Psoas muscle (tissue), 8 donors: ENCODE measurements around the gene CORO1A. TPM values are rescaled to one million over a fixed set of nuclear protein-coding genes. Genes with fewer than 3 reads are reported as not detected.
"Not testable (repeated sequence)": the region's sequence is repeated elsewhere in the genome, so short reads cannot be mapped to it uniquely, and the experiment has no call there.

ENCODE experiments used
- ATAC-seq, 4 donors: fragments of 200-7000 bp; cut with Tn5 transposase; one replicate each; pipeline ENCODE4 v1.9.1; 2020; ENCODE audit warnings: moderate library complexity in 3 of 4, mild to moderate bottlenecking in 2 of 4
- DNase-seq, 2 donors: peaks; one replicate each; pipeline ENCODE4 v3.0.0-alpha.2; 2020
- H3K27ac ChIP-seq: fragments of 200-600 bp; one replicate; pipeline ENCODE4 v1.8.0; 2022
- H3K27me3 ChIP-seq, 3 donors: fragments of 200-600 bp in 1 of 3; one replicate each; pipeline versions ENCODE4 v1.6.1 to v1.8.0; 2013 to 2022; ENCODE audit warnings: low read length in 2 of 3, mild to moderate bottlenecking in 2 of 3, moderate library complexity in 1 of 3; ENCODE audit not compliant: insufficient read depth in 3 of 3
- H3K36me3 ChIP-seq, 2 donors: fragments of 200-600 bp in 1 of 2; one replicate each; pipeline versions ENCODE4 v1.6.1 to v1.8.0; 2013 to 2022; ENCODE audit warnings: low read depth in 1 of 2, mild to moderate bottlenecking in 1 of 2, moderate library complexity in 1 of 2; ENCODE audit not compliant: insufficient read depth in 1 of 2
- H3K4me1 ChIP-seq: fragments of 200-600 bp; one replicate; pipeline ENCODE4 v1.8.0; 2022
- H3K4me3 ChIP-seq: fragments of 200-600 bp; one replicate; pipeline ENCODE4 v1.8.0; 2022; ENCODE audit warnings: mild to moderate bottlenecking
- H3K9me3 ChIP-seq: fragments of 200-600 bp; one replicate; pipeline ENCODE4 v1.8.0; 2022
- WGBS, 3 donors: extraction: QIAGEN DNeasy Blood & Tissue Kit; methylation state at CpG; one replicate each; pipeline versions ENCODE4 v1.1.6 to v1.1.7; 2013; 5-methylcytosine and 5-hydroxymethylcytosine counted together
- intact Hi-C, 2 donors: fragments of 100-400 bp; cut with DNase I; formaldehyde crosslinking; loops; one replicate each; pipeline versions ENCODE4 v1.11.0 to v1.14.2; 2022
- polyA plus RNA-seq, 3 donors: library from polyadenylated mRNA; stranded (reverse); fragments of 200-250 nt; gene quantifications; one replicate each; pipeline ENCODE4 v1.2.3, GENCODE V29; 2013
- total RNA-seq, 4 donors: library from RNA; stranded (reverse); fragmentation: NEBNext Ultra II Directional in 2 of 4; extraction: Animal tissue kit (Norgen Biotek cat#: 25700) in 2 of 4; gene quantifications; one replicate each; pipeline versions ENCODE4 v1.2.1 to v1.2.4, GENCODE V29; 2021 to 2023
- TF ChIP-seq, protein P1 (sequence below): fragments of 200-600 bp; IDR thresholded peaks from one replicate; pipeline ENCODE4 v1.8.0; 2022; ENCODE audit warnings: antibody characterized with exemption
- donor health status: healthy with polysubstance abuse.
- donor health status: DM: no; HTN: no; CAD: no; lungs with moderate emphysema.
- donor health status: Bipolar disorder and iron deficiency.
- donor health status: healthy.
- donor health status: DM: yes; HTN: yes; CAD: no.
- donor health status: DM: no; HTN: no; CAD: no.
- donor health status: DM: no; HTN: no; CAD: no.
- donor health status: DM: yes; HTN: yes; CAD: no.

CORO1A gene
- total and polyA plus RNA-seq, 7 donors = 2.7 to 6.8 (median 5.9) TPM

DNA sequence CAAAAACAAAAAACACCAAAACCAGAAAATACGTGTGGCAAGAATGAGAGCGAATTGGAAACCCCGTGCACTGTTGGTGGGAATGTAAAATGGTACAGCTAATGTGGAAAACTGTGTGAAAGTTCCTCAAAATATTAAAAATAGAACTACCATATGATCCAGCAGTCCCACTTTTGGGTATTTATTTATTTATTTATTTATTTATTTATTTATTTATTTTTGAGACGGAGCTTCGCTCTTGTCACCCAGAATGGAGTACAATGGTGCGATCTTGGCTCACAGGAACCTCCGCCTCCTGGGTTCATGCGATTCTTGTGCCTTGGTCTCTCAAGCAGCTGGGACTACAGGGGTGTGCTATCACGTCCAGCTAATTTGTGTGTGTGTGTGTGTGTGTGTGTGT, 30.9 kb upstream of the CORO1A start:
- 95% methylated on average over 9 of the region's 9 CpGs for WGBS, 3 donors

DNA sequence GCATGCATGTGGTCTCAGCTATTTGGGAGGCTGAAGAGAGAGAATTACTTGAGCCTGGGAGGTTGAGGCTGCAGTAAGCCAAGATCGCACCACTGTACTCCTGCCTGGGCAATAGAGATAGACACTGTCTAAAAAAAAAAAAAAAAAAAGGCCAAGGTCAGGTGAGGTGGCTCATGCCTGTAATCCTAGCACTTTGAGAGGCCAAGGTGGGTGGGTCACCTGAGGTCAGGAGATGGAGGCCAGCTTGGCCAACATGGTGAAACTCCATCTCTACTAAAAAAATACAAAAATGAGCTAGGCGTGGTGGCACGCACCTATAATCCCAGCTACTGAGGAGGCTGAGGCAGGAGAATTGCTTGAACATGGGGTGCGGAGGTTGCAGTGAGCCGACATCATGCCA, 28.2 kb upstream of the CORO1A start:
- Histone ChIP-seq H3K4me3 (no peak overlapping the region), H3K27me3 (no peaks in the 10 kb centered on the region), H3K4me1 (no peaks in the 10 kb centered on the region), H3K36me3 (no peaks in the 10 kb centered on the region), H3K27ac (no peak overlapping the region), H3K9me3 (peaks cover under 1% of the 10 kb centered on the region)
- DNase-seq (no peak), ATAC-seq (no peak)
- intact Hi-C loops = no loop called here
- WGBS, 3 donors = 91 to 97% (median 96%) methylated on average over 5 of the region's 5 CpGs
- TF ChIP-seq, protein P1, sequence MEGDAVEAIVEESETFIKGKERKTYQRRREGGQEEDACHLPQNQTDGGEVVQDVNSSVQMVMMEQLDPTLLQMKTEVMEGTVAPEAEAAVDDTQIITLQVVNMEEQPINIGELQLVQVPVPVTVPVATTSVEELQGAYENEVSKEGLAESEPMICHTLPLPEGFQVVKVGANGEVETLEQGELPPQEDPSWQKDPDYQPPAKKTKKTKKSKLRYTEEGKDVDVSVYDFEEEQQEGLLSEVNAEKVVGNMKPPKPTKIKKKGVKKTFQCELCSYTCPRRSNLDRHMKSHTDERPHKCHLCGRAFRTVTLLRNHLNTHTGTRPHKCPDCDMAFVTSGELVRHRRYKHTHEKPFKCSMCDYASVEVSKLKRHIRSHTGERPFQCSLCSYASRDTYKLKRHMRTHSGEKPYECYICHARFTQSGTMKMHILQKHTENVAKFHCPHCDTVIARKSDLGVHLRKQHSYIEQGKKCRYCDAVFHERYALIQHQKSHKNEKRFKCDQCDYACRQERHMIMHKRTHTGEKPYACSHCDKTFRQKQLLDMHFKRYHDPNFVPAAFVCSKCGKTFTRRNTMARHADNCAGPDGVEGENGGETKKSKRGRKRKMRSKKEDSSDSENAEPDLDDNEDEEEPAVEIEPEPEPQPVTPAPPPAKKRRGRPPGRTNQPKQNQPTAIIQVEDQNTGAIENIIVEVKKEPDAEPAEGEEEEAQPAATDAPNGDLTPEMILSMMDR = no peak

More for the DNA sequence above, 30.9 kb upstream of the CORO1A start:
- no peaks in the 10 kb centered on the region for H3K4me1 ChIP-seq
- DNase-seq (no peak), ATAC-seq (no peak)
- no peaks in the 10 kb centered on the region for H3K27me3 ChIP-seq
- H3K9me3 ChIP-seq = peaks cover 8% of the 10 kb centered on the region
- intact Hi-C loops = no loop called here
- no peak overlapping the region for H3K4me3 ChIP-seq
- no peak overlapping the region for H3K27ac ChIP-seq
- H3K36me3 ChIP-seq = no peaks in the 10 kb centered on the region
- TF ChIP-seq, protein P1 = no peak

DNA sequence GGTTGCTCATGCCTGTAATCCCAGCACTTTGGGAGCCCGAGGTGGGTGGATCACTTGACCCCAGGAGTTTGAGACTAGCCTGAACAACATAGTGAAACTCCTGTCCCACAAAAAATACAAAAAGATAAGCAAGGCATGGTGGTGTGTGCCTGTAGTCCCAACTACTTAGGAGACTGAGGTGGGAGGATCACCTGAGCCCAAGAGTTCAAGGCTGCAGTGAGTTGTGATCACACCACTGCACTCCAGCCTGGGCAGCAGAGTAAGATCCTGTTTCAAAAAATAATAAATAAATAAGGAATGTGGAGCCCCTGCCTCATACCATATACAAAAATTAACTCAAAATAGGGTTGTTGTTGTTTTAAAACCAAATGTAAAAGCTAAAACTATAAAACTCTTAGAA, 26.2 kb upstream of the CORO1A start:
- no peak for DNase-seq
- Histone ChIP-seq H3K4me1 (no peaks in the 10 kb centered on the region), H3K9me3 (no peaks in the 10 kb centered on the region), H3K4me3 (no peak overlapping the region), H3K27me3 (no peaks in the 10 kb centered on the region), H3K27ac (no peak overlapping the region), H3K36me3 (no peaks in the 10 kb centered on the region)
- ATAC-seq = no peak
- intact Hi-C loops = no loop called here
- TF ChIP-seq, protein P1 = no peak
- 72 to 78% (median 73%) methylated on average over 1 of the region's 1 CpG for WGBS, 3 donors

DNA sequence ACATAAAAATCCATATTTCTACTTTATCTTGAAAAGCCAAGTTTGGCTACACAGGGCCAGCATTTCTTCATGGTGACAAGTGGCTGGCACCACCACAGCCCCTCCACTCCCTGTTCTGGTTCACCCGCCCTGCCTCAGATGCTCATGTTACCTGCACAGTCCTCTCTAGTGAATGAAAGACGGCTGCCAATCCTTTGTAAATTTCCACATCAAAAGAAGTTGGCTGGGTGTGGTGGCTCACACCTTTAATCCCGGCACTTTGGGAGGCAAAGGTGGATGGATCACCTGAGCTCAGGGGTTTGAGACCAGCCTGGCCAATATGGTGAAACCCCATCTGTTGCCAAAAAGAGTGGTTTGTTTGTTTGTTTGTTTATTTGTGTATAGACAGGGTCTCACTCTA, 19.9 kb upstream of the CORO1A start:
- WGBS, 3 donors = 68 to 84% (median 77%) methylated on average over 3 of the region's 3 CpGs
- DNase-seq (no peak), ATAC-seq (no peak)
- H3K4me3 ChIP-seq = no peak overlapping the region
- intact Hi-C loops = no loop called here
- no peaks in the 10 kb centered on the region for H3K9me3 ChIP-seq
- TF ChIP-seq, protein P1 = no peak
- no peak overlapping the region for H3K27ac ChIP-seq
- H3K27me3 ChIP-seq = no peaks in the 10 kb centered on the region
- H3K36me3 ChIP-seq = no peaks in the 10 kb centered on the region
- H3K4me1 ChIP-seq = no peaks in the 10 kb centered on the region

DNA sequence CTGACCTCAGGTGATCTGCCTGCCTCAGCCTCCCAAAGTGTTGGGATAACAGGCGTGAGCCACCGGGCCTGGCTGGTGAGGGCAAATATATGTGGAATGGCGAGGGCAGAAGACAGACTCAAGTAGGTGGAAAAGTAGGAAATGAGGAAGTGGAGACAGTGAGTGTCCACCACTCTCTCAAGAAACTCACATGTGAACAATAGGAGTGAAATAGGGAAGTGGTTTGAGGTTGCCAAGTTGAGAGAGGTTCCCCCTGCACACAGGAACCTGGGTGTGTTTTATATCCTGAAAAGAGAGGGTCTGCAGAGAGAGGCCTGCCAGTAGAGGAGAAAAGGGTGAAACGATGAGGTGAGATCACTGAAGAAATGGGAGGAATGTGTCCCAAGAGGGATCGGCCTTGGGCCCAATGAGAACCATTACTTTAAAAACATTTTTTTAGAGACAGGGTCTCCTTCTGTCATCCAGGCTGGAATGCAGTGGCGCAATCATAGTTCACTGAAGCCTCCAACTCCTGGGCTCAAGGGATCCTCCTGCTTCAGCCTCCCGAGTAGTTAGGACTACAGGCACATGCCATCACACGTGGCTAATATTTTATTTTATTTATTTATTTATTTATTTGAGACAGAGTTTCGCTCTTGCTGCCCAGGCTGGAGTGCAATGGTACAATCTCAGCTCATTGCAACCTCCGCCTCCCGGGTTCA, 17.1 kb upstream of the CORO1A start:
- DNase-seq = no peak
- intact Hi-C loops = no loop called here
- no peak for ATAC-seq
- H3K27me3 ChIP-seq = no peaks in the 10 kb centered on the region
- H3K4me1 ChIP-seq = no peaks in the 10 kb centered on the region
- 79 to 84% (median 80%) methylated on average over 11 of the region's 11 CpGs for WGBS, 3 donors
- no peak overlapping the region for H3K27ac ChIP-seq
- H3K4me3 ChIP-seq = no peak overlapping the region
- no peaks in the 10 kb centered on the region for H3K36me3 ChIP-seq
- TF ChIP-seq, protein P1 = no peak
- H3K9me3 ChIP-seq = no peaks in the 10 kb centered on the region

DNA sequence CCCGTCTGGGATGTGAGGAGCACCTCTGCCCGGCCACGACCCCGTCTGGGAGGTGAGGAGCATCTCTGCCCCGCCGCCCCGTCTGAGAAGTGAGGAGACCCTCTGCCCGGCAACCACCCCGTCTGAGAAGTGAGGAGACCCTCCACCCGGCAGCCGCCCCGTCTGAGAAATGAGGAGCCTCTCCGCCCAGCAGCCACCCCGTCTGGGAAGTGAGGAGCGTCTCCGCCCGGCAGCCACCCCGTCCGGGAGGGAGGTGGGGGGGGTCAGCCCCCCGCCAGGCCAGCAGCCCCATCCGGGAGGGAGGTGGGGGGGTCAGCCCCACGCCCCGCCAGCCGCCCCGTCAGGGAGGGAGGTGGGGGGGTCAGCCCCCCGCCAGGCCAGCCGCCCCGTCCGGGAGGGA, 14.7 kb upstream of the CORO1A start:
- 60 to 82% (median 81%) methylated on average over 1 to 15 of the region's 29 CpGs for WGBS, 3 donors
- intact Hi-C loops = not testable (repeated sequence)

DNA sequence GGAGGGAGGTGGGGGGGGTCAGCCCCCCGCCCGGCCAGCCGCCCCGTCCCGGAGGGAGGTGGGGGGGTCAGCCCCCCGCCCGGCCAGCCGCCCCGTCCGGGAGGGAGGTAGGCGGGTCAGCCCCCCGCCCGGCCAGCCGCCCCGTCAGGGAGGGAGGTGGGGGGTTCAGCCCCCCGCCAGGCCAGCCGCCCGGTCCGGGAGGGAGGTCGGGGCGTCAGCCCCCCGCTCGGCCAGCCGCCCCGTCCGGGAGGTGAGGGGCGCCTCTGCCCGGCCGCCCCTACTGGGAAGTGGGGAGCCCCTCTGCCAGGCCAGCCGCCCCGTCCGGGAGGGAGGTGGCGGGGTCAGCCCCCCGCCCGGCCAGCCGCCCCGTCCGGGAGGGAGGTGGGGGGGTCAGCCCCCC, 14.0 kb upstream of the CORO1A start:
- H3K27ac ChIP-seq, intact Hi-C loops, DNase-seq, H3K36me3 ChIP-seq, H3K4me1 ChIP-seq, ATAC-seq, H3K9me3 ChIP-seq, H3K4me3 ChIP-seq, H3K27me3 ChIP-seq: not testable (repeated sequence)
- 94 to 98% (median 95%) methylated on average over 18 to 33 of the region's 38 CpGs for WGBS, 3 donors

More for the DNA sequence above, 14.7 kb upstream of the CORO1A start:
- H3K4me1 ChIP-seq, H3K27ac ChIP-seq, H3K9me3 ChIP-seq, H3K27me3 ChIP-seq, H3K4me3 ChIP-seq, H3K36me3 ChIP-seq, DNase-seq, ATAC-seq: not testable (repeated sequence)
